A673 (cell line): ENCODE data around the gene SLC1A6.

Experiments
- CTCF ChIP-seq: fragments of 300-800, 200-600 bp; sonication (generic); conservative IDR thresholded peaks from 2 replicates; pipeline ENCODE4 v1.5.1; 2017; ENCODE audit warnings: low read depth, mild to moderate bottlenecking, antibody characterized with exemption, low read length, moderate library complexity, mixed read lengths
- EZH2 ChIP-seq: fragments of 200-600 bp; sonication (generic); IDR thresholded peaks from 2 replicates; pipeline ENCODE4 v1.6.1; 2017; ENCODE audit warnings: borderline replicate concordance, low read depth, mild to moderate bottlenecking, mixed read lengths, antibody characterized with exemption, low read length; ENCODE audit not compliant: poor library complexity, severe bottlenecking

GRCh38 chr19:14971474-14971873 lies 8.2 kb downstream of the SLC1A6 start:
- TF ChIP-seq EZH2: no peak
- TF ChIP-seq CTCF: no peak
